Astrocyte of the cerebellum (primary cell): ENCODE data around the gene EXOC6B.

Experiments
- DNase-seq: peaks from one replicate; pipeline ENCODE4 v3.0.0-alpha.2; 2011; ENCODE audit warnings: low read depth
- H3K4me3 ChIP-seq: 2 replicates; pipeline ENCODE4 v1.5.1; 2011; ENCODE audit warnings: mild to moderate bottlenecking, low read depth, low read length, moderate library complexity
- CTCF ChIP-seq: IDR thresholded peaks from 2 replicates; pipeline ENCODE4 v1.5.1; 2012; ENCODE audit warnings: low read length, low read depth, moderate library complexity, mild to moderate bottlenecking; ENCODE audit errors: missing control alignments
- in situ Hi-C: cut with HindIII; loops from 2 replicates; pipeline ENCODE4 v1.10.0; 2017; ENCODE audit warnings: low sequenced_read_pairs

Gene EXOC6B

GRCh38 chr2:72155151-72155550 is 670.7 kb downstream of the EXOC6B start:
- in situ Hi-C loops, result no loop called here
- no peak for DNase-seq
- TF ChIP-seq CTCF, result no peak
- no peak overlapping the region for H3K4me3 ChIP-seq

- no peak overlapping the region for H3K4me3 ChIP-seq
- no peak for TF ChIP-seq CTCF
- DNase-seq, result no peak
- in situ Hi-C loops, result no loop called here
Measured at GRCh38 chr2:72154386-72154975, 671.4 kb downstream of the EXOC6B start.

- in situ Hi-C loops, result no loop called here
- no peak for TF ChIP-seq CTCF
- DNase-seq, result no peak
- H3K4me3 ChIP-seq, result no peak overlapping the region
Measured at GRCh38 chr2:72153924-72154323, 671.9 kb downstream of the EXOC6B start.

GRCh38 chr2:72153026-72153791 is 672.6 kb downstream of the EXOC6B start:
- no peak for DNase-seq
- H3K4me3 ChIP-seq, result no peak overlapping the region
- in situ Hi-C loops, result no loop called here
- no peak for TF ChIP-seq CTCF

GRCh38 chr2:72150861-72151356 is 674.9 kb downstream of the EXOC6B start:
- in situ Hi-C loops, result no loop called here
- H3K4me3 ChIP-seq, result no peak overlapping the region
- no peak for TF ChIP-seq CTCF
- DNase-seq, result no peak

- in situ Hi-C loops, result no loop called here
- peak; percentile 67 for TF ChIP-seq CTCF
- H3K4me3 ChIP-seq, result peak overlapping the region; percentile 7
- DNase-seq, result peak; percentile 60
Measured at GRCh38 chr2:72150157-72150860, 675.5 kb downstream of the EXOC6B start.
